DND-41 (cell line): Measurements from ENCODE around the gene CRACR2B.

Experiments used
- ATAC-seq: fragments of 200-7000 bp; cut with Tn5 transposase; 3 replicates; pipeline ENCODE4 v1.9.1; 2021; ENCODE audit warnings: low read depth; ENCODE audit not compliant: insufficient read depth
- DNase-seq: peaks from one replicate; pipeline ENCODE4 v3.0.0-alpha.2; 2020
- H2AFZ ChIP-seq: 2 replicates; pipeline ENCODE4 v1.6.0; 2012; ENCODE audit warnings: low read depth, low read length
- H3K27ac ChIP-seq: 2 replicates; pipeline ENCODE4 v1.5.1; 2012; ENCODE audit warnings: low read length, inconsistent platforms
- H3K27me3 ChIP-seq: fragments of 200-600 bp; sonication (generic); 2 replicates; pipeline ENCODE4 v1.6.0; 2012; ENCODE audit warnings: low read length, mild to moderate bottlenecking, inconsistent platforms; ENCODE audit not compliant: insufficient read depth, poor library complexity
- H3K36me3 ChIP-seq: 2 replicates; pipeline ENCODE4 v1.5.1; 2012; ENCODE audit warnings: low read length, inconsistent platforms; ENCODE audit not compliant: insufficient read depth
- H3K4me1 ChIP-seq: 2 replicates; pipeline ENCODE4 v1.5.1; 2012; ENCODE audit warnings: mild to moderate bottlenecking, low read length; ENCODE audit not compliant: insufficient read depth
- H3K4me2 ChIP-seq: 2 replicates; pipeline ENCODE4 v1.6.0; 2012; ENCODE audit warnings: mild to moderate bottlenecking, moderate library complexity, low read length, inconsistent platforms; ENCODE audit not compliant: insufficient read depth
- H3K4me3 ChIP-seq, 2 experiments: fragments of 200-600 bp in 1 of 2; shearing (Covaris generic) in 1 of 2; 2 replicates each; pipeline ENCODE4 v1.5.1; 2012 to 2016; ENCODE audit warnings: inconsistent platforms in 2 of 2, low read length in 2 of 2, mild to moderate bottlenecking in 2 of 2, low read depth in 1 of 2, moderate library complexity in 1 of 2
- H3K79me2 ChIP-seq: 2 replicates; pipeline ENCODE4 v1.6.0; 2012; ENCODE audit warnings: low read length, inconsistent platforms; ENCODE audit not compliant: insufficient read depth
- H3K9ac ChIP-seq: 2 replicates; pipeline ENCODE4 v1.6.0; 2012; ENCODE audit warnings: low read depth, mild to moderate bottlenecking, inconsistent platforms, low read length, moderate library complexity
- H3K9me3 ChIP-seq: 2 replicates; pipeline ENCODE4 v1.5.1; 2012; ENCODE audit warnings: low read length, moderate library complexity, mild to moderate bottlenecking, inconsistent platforms; ENCODE audit not compliant: insufficient read depth, severe bottlenecking
- H4K20me1 ChIP-seq: 2 replicates; pipeline ENCODE4 v1.6.0; 2012; ENCODE audit warnings: low read length; ENCODE audit not compliant: insufficient read depth
- EZH2 ChIP-seq: IDR thresholded peaks from 3 replicates; pipeline ENCODE4 v1.6.1; 2012; ENCODE audit warnings: borderline replicate concordance, low read depth, mild to moderate bottlenecking, moderate library complexity, low read length, inconsistent platforms; ENCODE audit not compliant: severe bottlenecking
- TF ChIP-seq, protein P1 (sequence below): IDR thresholded peaks from 2 replicates; pipeline ENCODE4 v1.5.1; 2012; ENCODE audit warnings: borderline replicate concordance, low read length, moderate library complexity, mild to moderate bottlenecking; ENCODE audit not compliant: poor library complexity, severe bottlenecking; ENCODE audit errors: extremely low read depth

The CRACR2B gene

DNA sequence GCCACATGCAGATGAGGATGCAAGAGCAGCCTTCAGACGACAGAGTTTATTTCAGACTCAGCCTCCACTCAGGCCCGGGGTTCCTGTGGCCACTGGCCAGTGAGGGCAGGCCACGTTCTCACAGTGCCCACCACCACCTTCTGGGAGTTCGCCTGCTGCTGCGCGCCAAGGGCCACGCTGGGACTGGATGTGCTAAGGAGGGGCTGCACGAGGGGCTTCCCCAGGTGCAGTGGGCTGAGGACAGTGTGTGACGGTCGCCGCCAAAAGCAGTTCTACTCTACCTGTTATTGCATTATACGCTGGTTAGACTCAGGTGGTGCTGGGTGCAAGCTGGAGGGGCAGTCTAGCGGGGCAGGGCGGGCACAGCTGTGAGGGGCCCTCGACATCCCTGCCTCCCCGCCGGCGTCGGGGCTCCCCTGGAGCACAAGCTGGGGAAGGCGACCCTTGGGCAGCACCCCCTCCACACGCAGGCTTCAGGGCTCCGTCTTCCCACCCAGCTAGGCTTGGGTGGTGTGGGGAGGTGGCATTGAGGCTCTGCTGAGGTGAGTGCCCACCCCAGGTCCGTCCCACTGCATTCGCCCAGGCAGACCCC is 40.5 kb upstream of the CRACR2B start:
- Histone ChIP-seq H4K20me1 (peaks cover 18% of the 10 kb centered on the region), H2AFZ (no peak overlapping the region), H3K9ac (no peak overlapping the region), H3K27me3 (no peaks in the 10 kb centered on the region), H3K4me1 (no peaks in the 10 kb centered on the region), H3K79me2 (no peaks in the 10 kb centered on the region), H3K27ac (no peak overlapping the region), H3K4me2 (no peak overlapping the region), H3K36me3 (peaks cover 13% of the 10 kb centered on the region), H3K9me3 (no peaks in the 10 kb centered on the region), H3K4me3 (no peak overlapping the region)
- no peak for ATAC-seq
- DNase-seq = no peak
- TF ChIP-seq, protein P1, sequence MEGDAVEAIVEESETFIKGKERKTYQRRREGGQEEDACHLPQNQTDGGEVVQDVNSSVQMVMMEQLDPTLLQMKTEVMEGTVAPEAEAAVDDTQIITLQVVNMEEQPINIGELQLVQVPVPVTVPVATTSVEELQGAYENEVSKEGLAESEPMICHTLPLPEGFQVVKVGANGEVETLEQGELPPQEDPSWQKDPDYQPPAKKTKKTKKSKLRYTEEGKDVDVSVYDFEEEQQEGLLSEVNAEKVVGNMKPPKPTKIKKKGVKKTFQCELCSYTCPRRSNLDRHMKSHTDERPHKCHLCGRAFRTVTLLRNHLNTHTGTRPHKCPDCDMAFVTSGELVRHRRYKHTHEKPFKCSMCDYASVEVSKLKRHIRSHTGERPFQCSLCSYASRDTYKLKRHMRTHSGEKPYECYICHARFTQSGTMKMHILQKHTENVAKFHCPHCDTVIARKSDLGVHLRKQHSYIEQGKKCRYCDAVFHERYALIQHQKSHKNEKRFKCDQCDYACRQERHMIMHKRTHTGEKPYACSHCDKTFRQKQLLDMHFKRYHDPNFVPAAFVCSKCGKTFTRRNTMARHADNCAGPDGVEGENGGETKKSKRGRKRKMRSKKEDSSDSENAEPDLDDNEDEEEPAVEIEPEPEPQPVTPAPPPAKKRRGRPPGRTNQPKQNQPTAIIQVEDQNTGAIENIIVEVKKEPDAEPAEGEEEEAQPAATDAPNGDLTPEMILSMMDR = no peak
- no peak for TF ChIP-seq EZH2

DNA sequence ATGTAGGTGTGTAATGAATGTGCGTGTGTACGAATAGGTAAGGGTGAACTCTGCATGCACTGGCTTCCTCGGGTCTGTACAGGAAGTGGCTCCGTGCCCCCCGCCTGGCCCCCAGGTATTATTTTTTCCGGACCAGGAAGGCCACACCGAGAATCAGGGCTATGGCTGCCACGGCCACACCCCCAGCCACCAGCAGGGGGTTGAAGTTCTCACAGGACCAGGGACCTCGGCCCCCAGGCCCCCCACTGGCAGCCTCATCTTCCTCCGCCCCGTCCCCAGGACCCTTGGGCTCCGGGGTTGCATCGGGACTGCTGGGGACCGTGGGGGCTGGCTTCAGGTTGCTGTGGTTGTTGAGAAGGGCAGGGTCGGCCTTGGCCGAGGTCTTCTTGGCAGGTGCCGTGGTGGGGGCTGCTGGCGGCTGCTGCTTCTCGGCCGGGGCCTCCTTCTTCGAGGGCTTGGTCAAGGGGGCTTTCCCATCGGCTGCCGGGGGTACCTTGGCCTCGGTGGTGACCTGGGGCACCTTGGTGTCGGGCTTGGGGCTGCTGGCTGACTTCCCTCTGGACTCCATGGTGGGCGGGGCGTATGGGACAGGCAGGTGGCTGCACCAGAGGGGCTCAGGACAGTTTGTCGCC is 39.6 kb upstream of the CRACR2B start:
- H3K9me3 ChIP-seq = no peaks in the 10 kb centered on the region
- DNase-seq = no peak
- TF ChIP-seq, protein P1 = no peak
- no peak for TF ChIP-seq EZH2
- H3K4me1 ChIP-seq = no peaks in the 10 kb centered on the region
- H3K27ac ChIP-seq = no peak overlapping the region
- no peak overlapping the region for H2AFZ ChIP-seq
- H3K27me3 ChIP-seq = no peaks in the 10 kb centered on the region
- H3K4me3 ChIP-seq = no peak overlapping the region
- H4K20me1 ChIP-seq = peaks cover 14% of the 10 kb centered on the region
- H3K4me2 ChIP-seq = no peak overlapping the region
- peaks cover 20% of the 10 kb centered on the region for H3K36me3 ChIP-seq
- no peaks in the 10 kb centered on the region for H3K79me2 ChIP-seq
- H3K9ac ChIP-seq = no peak overlapping the region
- no peak for ATAC-seq

DNA sequence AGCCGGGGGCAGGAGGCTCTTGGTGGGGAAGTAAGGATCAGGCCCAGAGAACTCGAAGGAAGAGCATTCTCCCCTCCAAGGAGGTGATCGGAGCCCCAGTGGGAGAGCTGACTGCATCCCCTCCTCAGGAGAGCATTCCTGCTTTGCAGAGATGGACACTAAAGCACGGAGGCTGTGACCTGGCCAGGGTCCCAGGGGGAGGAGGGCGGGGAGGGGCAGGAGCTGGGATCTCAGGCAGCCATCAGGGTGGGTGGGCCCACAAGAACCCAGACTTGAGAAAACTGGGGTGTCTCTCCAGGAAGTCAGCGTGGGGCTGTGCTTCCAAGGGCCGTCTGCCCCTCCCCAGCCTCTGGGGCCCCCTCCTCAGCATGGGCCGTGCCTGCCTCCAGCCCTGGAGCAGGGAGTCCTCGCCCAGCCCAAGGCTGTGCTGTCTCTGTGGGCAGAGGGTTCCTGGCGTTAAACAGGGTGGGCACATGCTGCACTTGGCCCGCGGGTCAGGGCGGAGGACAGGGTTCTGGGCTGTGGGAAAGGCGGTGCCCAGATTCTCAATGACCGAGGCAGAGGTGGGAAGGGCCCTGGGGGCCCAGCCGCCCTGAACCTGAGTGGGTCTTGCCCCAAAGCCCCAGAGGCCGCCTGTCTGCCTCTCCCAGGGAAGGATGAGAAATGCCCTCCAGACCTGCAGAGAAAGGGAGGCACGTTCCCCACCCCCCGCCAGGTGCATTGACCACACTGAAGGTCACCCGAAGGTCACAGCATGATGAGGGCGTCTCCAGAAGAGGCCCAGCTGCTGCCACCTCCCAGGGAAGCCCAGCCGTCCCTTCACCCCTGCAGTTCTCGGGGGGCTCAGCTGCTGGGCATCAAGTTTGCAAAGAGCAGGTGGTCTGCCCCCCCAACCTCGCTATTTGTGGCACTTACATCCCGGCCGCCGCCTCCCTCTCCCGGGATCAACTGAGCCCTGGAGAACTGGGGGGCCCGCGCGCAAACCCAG is 38.5 kb upstream of the CRACR2B start:
- no peaks in the 10 kb centered on the region for H3K4me1 ChIP-seq
- H2AFZ ChIP-seq = no peak overlapping the region
- ATAC-seq = no peak
- H4K20me1 ChIP-seq = peaks cover 24% of the 10 kb centered on the region
- no peak overlapping the region for H3K4me2 ChIP-seq
- TF ChIP-seq, protein P1 = no peak
- no peak for TF ChIP-seq EZH2
- H3K27ac ChIP-seq = no peak overlapping the region
- H3K79me2 ChIP-seq = no peaks in the 10 kb centered on the region
- H3K9me3 ChIP-seq = no peaks in the 10 kb centered on the region
- H3K36me3 ChIP-seq = peaks cover 24% of the 10 kb centered on the region
- no peak overlapping the region for H3K4me3 ChIP-seq
- no peak for DNase-seq
- H3K9ac ChIP-seq = no peak overlapping the region
- H3K27me3 ChIP-seq = no peaks in the 10 kb centered on the region
